Measurements from ENCODE around the gene TAF8. TPM values are rescaled to one million over a fixed set of nuclear protein-coding genes. Genes with fewer than 3 reads are reported as not detected.

TAF8 gene
- total RNA-seq, 1 experiment from 2014 or later, result 34.0 TPM

DNA sequence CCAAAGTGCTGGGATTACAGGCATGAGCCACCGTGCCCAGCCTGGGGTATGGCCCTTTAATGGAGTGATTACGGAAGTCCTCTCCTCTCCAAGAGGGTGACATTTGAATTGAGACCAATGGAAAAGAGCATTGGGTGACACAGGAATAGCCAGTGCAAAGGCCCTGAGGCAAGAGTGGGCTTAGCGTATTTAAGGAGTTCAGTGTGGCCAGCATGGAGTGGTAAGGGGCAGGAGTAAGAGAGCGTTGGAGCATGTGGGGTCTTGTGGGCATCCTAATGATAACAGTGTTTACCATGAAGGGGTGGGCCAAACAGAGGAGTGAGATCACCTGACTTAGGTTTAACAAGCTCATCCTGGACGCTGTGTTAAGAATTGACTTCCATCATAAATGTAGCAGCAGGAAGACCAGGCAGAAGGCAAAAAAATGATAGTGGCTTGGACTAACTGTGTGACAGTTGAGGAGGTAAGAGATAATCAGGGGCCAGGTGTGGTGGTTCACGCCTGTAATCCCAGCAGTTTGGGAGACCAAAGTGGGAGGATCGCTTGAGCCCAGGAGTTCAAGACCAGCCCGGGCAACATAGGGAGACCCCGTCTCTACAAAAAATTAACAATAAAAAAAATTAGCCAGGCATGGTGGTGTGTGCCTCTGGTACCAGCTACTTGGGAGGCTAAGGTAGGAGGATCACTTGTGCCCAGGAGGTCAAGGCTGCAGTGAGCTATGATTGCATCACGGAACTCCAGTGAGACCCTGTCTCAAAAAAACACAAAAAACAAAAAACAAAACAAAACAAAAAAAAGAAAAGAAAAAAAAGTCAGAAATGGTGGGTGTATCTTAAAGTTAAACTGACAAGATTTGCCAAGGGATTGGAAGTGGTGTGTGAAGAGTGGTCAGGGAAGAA lies 40.7 kb downstream of the TAF8 start:
- Mint-ChIP-seq H3K4me3 (ENCODE audit: low read depth, unreplicated experiment) (no peak overlapping the region), H3K27ac (ENCODE audit: unreplicated experiment) (peak overlapping the region; percentile 11), H3K9me3 (ENCODE audit: low read depth, unreplicated experiment) (no peaks in the 10 kb centered on the region), H3K4me1 (ENCODE audit: low read depth, unreplicated experiment) (peaks cover 30% of the 10 kb centered on the region), H3K27me3 (ENCODE audit: unreplicated experiment) (no peaks in the 10 kb centered on the region), H3K36me3 (ENCODE audit: insufficient read depth, unreplicated experiment) (peaks cover 31% of the 10 kb centered on the region)
- BruUV-seq (replicated peaks), result no TSS peak
- no peak for DNase-seq
- CTCF ChIA-PET, result no interaction called here
- no peak for TF ChIP-seq CTCF (IDR thresholded peaks at IDR 0.05; ENCODE audit: unreplicated experiment)
- intact Hi-C loops (cut with micrococcal nuclease; ENCODE audit: unreplicated experiment), result no loop called here

DNA sequence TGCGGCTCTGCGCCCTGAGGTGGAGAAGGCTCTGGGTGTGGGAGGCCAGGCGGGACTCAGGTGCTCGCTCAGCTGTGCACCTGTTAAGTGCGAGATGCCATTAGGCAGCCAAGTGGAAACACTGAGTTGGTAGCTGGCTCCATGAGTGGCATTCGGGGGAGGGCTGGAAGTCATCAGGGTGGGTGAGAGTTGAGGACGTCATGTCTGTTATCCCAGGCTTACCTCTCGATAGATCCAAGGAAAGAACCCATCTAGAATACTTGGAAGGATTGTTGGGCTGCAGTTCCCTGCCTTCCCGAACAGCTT lies 41.3 kb downstream of the TAF8 start:
- TF ChIP-seq CTCF (IDR thresholded peaks at IDR 0.05; ENCODE audit: unreplicated experiment), result no peak
- Mint-ChIP-seq H3K9me3 (ENCODE audit: low read depth, unreplicated experiment) (no peaks in the 10 kb centered on the region), H3K27me3 (ENCODE audit: unreplicated experiment) (no peaks in the 10 kb centered on the region), H3K4me3 (ENCODE audit: low read depth, unreplicated experiment) (no peak overlapping the region), H3K36me3 (ENCODE audit: insufficient read depth, unreplicated experiment) (peaks cover 36% of the 10 kb centered on the region), H3K27ac (ENCODE audit: unreplicated experiment) (no peak overlapping the region), H3K4me1 (ENCODE audit: low read depth, unreplicated experiment) (peaks cover 36% of the 10 kb centered on the region)
- CTCF ChIA-PET, result no interaction called here
- intact Hi-C loops (cut with micrococcal nuclease; ENCODE audit: unreplicated experiment), result no loop called here
- DNase-seq, result no peak
- no TSS peak for BruUV-seq (replicated peaks)

GRCh38 chr6:42093582-42094329 lies 43.4 kb downstream of the TAF8 start:
- peaks cover 49% of the 10 kb centered on the region for H3K36me3 Mint-ChIP-seq (ENCODE audit: insufficient read depth, unreplicated experiment)
- CTCF ChIA-PET, result interaction anchor here (0.6 to 1.3 kb wide), 6 partner anchors 29 to 526 kb away, joined by 3 read pairs; partner anchors contain the start of gene C6orf132
- TF ChIP-seq CTCF (IDR thresholded peaks at IDR 0.05; ENCODE audit: unreplicated experiment), result no peak
- H3K27me3 Mint-ChIP-seq (ENCODE audit: unreplicated experiment), result no peaks in the 10 kb centered on the region
- no peak overlapping the region for H3K4me3 Mint-ChIP-seq (ENCODE audit: low read depth, unreplicated experiment)
- BruUV-seq (replicated peaks), result no TSS peak
- intact Hi-C loops (cut with micrococcal nuclease; ENCODE audit: unreplicated experiment), result no loop called here
- no peaks in the 10 kb centered on the region for H3K9me3 Mint-ChIP-seq (ENCODE audit: low read depth, unreplicated experiment)
- H3K4me1 Mint-ChIP-seq (ENCODE audit: low read depth, unreplicated experiment), result peaks cover 31% of the 10 kb centered on the region
- DNase-seq, result peak; percentile 42
- H3K27ac Mint-ChIP-seq (ENCODE audit: unreplicated experiment), result peak overlapping the region; percentile 48

DNA sequence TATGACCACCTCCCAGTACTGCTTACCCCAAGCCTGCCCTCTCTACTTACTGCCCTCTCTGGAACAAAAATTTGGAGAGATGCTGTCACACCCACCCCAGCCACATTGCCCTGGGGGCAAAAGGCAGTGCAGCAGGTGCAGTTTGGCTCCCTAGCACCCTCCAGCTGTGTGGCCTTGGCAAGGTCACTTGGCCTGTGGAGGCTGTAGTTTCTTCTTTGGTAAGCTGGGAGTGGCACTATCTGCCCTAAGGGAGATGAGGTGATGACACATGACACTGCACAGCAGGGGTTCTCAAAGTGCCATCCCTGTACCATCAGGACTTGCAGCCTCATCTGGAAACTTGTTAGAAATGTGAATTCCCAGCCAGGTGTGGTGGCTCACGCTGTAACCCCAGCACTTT lies 44.8 kb downstream of the TAF8 start:
- Mint-ChIP-seq H3K27me3 (ENCODE audit: unreplicated experiment) (no peaks in the 10 kb centered on the region), H3K4me3 (ENCODE audit: low read depth, unreplicated experiment) (no peak overlapping the region), H3K4me1 (ENCODE audit: low read depth, unreplicated experiment) (peaks cover 42% of the 10 kb centered on the region), H3K9me3 (ENCODE audit: low read depth, unreplicated experiment) (no peaks in the 10 kb centered on the region), H3K27ac (ENCODE audit: unreplicated experiment) (no peak overlapping the region), H3K36me3 (ENCODE audit: insufficient read depth, unreplicated experiment) (peaks cover 62% of the 10 kb centered on the region)
- CTCF ChIA-PET, result interaction anchor here (1.3 kb wide), 1 partner anchor 98 kb away, joined by 3 read pairs; no protein-coding TSS in a partner anchor
- BruUV-seq (replicated peaks), result no TSS peak
- TF ChIP-seq CTCF (IDR thresholded peaks at IDR 0.05; ENCODE audit: unreplicated experiment), result no peak
- DNase-seq, result no peak
- intact Hi-C loops (cut with micrococcal nuclease; ENCODE audit: unreplicated experiment), result no loop called here
